WTC11 (cell line): ENCODE results near the gene SOX4. TPM values are rescaled to one million over a fixed set of nuclear protein-coding genes. Genes with fewer than 3 reads are reported as not detected.

Experiments used
- ATAC-seq: fragments of 200-7000 bp; cut with Tn5 transposase; 2 replicates; pipeline ENCODE4 v1.10.0; 2021; ENCODE audit warnings: mild to moderate bottlenecking, moderate library complexity
- CTCF ChIA-PET: fragments of 300-600 bp; sonication (Branson Sonifier 250); formaldehyde crosslinking; loops from one replicate; lab custom pipeline; 2021; ENCODE audit warnings: antibody characterized with exemption; lab: Charles Lee
- POLR2A ChIA-PET: fragments of 350-600 bp; sonication (Branson Sonifier 250); formaldehyde crosslinking; loops from one replicate; lab custom pipeline; 2021; ENCODE audit warnings: antibody characterized with exemption; lab: Charles Lee
- DNase-seq: peaks from one replicate; pipeline ENCODE4 v3.0.0; 2021; ENCODE audit warnings: low spot score
- H3K27ac Mint-ChIP-seq: 2 replicates; pipeline ENCODE4 v1.8.0; 2021; ENCODE audit warnings: mixed read lengths
- H3K27me3 Mint-ChIP-seq: 2 replicates; pipeline ENCODE4 v1.8.0; 2021; ENCODE audit warnings: low read depth, mild to moderate bottlenecking, moderate library complexity, mixed read lengths
- H3K36me3 Mint-ChIP-seq: 2 replicates; pipeline ENCODE4 v1.8.0; 2021; ENCODE audit warnings: mixed read lengths
- H3K4me1 Mint-ChIP-seq: 2 replicates; pipeline ENCODE4 v1.8.0; 2022; ENCODE audit warnings: mixed read lengths
- H3K4me3 Mint-ChIP-seq: 2 replicates; pipeline ENCODE4 v1.8.0; 2021; ENCODE audit warnings: mild to moderate bottlenecking, moderate library complexity, mixed read lengths
- H3K9me3 Mint-ChIP-seq: 2 replicates; pipeline ENCODE4 v1.8.0; 2021; ENCODE audit warnings: mixed read lengths
- ARID4B ChIP-seq: sonication (generic); formaldehyde crosslinking; IDR thresholded peaks from 2 replicates; pipeline ENCODE4 v1.8.0; 2023; ENCODE audit warnings: missing genetic modification reagents, mild to moderate bottlenecking, borderline replicate concordance
- ATF3 ChIP-seq: sonication (generic); formaldehyde crosslinking; conservative IDR thresholded peaks from 2 replicates; pipeline ENCODE4 v1.8.1; 2022; ENCODE audit warnings: mild to moderate bottlenecking, missing genetic modification reagents
- CREM ChIP-seq: sonication (generic); formaldehyde crosslinking; IDR thresholded peaks from 2 replicates; pipeline ENCODE4 v1.8.1; 2022; ENCODE audit warnings: mild to moderate bottlenecking, missing genetic modification reagents, moderate library complexity
- GTF2I ChIP-seq: fragments of 250-450 bp; sonication (Bioruptor Pico); conservative IDR thresholded peaks from 2 replicates; pipeline ENCODE4 v1.4.0; 2021; ENCODE audit warnings: mild to moderate bottlenecking
- JUN ChIP-seq: sonication (generic); formaldehyde crosslinking; IDR thresholded peaks from 2 replicates; pipeline ENCODE4 v1.8.0; 2023; ENCODE audit warnings: mild to moderate bottlenecking, missing genetic modification reagents
- KAT7 ChIP-seq: sonication (generic); formaldehyde crosslinking; IDR thresholded peaks from 2 replicates; pipeline ENCODE4 v1.8.1; 2023; ENCODE audit warnings: missing genetic modification reagents, mild to moderate bottlenecking, borderline replicate concordance
- SOX15 ChIP-seq: fragments of 250-450 bp; sonication (Bioruptor Pico); IDR thresholded peaks from 2 replicates; pipeline ENCODE4 v1.9.0; 2021; ENCODE audit warnings: mild to moderate bottlenecking
- TP53 ChIP-seq: sonication (generic); formaldehyde crosslinking; IDR thresholded peaks from 2 replicates; pipeline ENCODE4 v1.8.1; 2023; ENCODE audit warnings: mild to moderate bottlenecking, missing genetic modification reagents
- total RNA-seq: library from RNA; stranded (reverse); gene quantifications from 3 replicates; pipeline ENCODE4 v1.2.3, GENCODE V29; 2021
- TF ChIP-seq, protein P1 (sequence below): fragments of 250-450 bp; sonication (Bioruptor Pico); IDR thresholded peaks from 2 replicates; pipeline ENCODE4 v1.9.0; 2021; ENCODE audit warnings: mild to moderate bottlenecking
- TF ChIP-seq, protein P2 (sequence below): sonication (generic); formaldehyde crosslinking; IDR thresholded peaks from 2 replicates; pipeline ENCODE4 v1.8.1; 2023; ENCODE audit warnings: mild to moderate bottlenecking, missing genetic modification reagents, moderate library complexity
- TF ChIP-seq, protein P3 (sequence below): sonication (generic); formaldehyde crosslinking; IDR thresholded peaks from 2 replicates; pipeline ENCODE4 v1.8.0; 2023; ENCODE audit warnings: mild to moderate bottlenecking, missing genetic modification reagents
- TF ChIP-seq, protein P4 (sequence below): sonication (generic); formaldehyde crosslinking; IDR thresholded peaks from 2 replicates; pipeline ENCODE4 v1.8.0; 2023; ENCODE audit warnings: missing genetic modification reagents
- TF ChIP-seq, protein P5 (sequence below): sonication (generic); formaldehyde crosslinking; IDR thresholded peaks from 2 replicates; pipeline ENCODE4 v1.8.0; 2022; ENCODE audit warnings: mild to moderate bottlenecking, missing genetic modification reagents

Gene SOX4
- total RNA-seq, 1 experiment from 2014 or later: 182 TPM

GRCh38 chr6:21595285-21596144, 2.0 kb downstream of the SOX4 start (continued):
- TF ChIP-seq, protein P1, sequence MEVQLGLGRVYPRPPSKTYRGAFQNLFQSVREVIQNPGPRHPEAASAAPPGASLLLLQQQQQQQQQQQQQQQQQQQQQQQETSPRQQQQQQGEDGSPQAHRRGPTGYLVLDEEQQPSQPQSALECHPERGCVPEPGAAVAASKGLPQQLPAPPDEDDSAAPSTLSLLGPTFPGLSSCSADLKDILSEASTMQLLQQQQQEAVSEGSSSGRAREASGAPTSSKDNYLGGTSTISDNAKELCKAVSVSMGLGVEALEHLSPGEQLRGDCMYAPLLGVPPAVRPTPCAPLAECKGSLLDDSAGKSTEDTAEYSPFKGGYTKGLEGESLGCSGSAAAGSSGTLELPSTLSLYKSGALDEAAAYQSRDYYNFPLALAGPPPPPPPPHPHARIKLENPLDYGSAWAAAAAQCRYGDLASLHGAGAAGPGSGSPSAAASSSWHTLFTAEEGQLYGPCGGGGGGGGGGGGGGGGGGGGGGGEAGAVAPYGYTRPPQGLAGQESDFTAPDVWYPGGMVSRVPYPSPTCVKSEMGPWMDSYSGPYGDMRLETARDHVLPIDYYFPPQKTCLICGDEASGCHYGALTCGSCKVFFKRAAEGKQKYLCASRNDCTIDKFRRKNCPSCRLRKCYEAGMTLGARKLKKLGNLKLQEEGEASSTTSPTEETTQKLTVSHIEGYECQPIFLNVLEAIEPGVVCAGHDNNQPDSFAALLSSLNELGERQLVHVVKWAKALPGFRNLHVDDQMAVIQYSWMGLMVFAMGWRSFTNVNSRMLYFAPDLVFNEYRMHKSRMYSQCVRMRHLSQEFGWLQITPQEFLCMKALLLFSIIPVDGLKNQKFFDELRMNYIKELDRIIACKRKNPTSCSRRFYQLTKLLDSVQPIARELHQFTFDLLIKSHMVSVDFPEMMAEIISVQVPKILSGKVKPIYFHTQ (CRISPR knock-in tag): no peak
- TF ChIP-seq JUN (CRISPR knock-in tag) (peak; percentile 15; the same call in 1 of the 2 replicates), KAT7 (CRISPR knock-in tag) (peak; percentile 88; the same call in 1 of the 2 replicates), CREM (CRISPR knock-in tag) (peak; percentile 71), TP53 (CRISPR knock-in tag) (peak; percentile 75; the same call in 1 of the 2 replicates)
- TF ChIP-seq, protein P2, sequence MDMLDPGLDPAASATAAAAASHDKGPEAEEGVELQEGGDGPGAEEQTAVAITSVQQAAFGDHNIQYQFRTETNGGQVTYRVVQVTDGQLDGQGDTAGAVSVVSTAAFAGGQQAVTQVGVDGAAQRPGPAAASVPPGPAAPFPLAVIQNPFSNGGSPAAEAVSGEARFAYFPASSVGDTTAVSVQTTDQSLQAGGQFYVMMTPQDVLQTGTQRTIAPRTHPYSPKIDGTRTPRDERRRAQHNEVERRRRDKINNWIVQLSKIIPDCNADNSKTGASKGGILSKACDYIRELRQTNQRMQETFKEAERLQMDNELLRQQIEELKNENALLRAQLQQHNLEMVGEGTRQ (CRISPR knock-in tag): no peak

DNA sequence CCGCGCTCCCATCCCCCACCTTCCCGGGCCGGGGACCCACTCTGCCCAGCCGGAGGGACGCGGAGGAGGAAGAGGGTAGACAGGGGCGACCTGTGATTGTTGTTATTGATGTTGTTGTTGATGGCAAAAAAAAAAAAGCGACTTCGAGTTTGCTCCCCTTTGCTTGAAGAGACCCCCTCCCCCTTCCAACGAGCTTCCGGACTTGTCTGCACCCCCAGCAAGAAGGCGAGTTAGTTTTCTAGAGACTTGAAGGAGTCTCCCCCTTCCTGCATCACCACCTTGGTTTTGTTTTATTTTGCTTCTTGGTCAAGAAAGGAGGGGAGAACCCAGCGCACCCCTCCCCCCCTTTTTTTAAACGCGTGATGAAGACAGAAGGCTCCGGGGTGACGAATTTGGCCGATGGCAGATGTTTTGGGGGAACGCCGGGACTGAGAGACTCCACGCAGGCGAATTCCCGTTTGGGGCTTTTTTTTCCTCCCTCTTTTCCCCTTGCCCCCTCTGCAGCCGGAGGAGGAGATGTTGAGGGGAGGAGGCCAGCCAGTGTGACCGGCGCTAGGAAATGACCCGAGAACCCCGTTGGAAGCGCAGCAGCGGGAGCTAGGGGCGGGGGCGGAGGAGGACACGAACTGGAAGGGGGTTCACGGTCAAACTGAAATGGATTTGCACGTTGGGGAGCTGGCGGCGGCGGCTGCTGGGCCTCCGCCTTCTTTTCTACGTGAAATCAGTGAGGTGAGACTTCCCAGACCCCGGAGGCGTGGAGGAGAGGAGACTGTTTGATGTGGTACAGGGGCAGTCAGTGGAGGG, 2.8 kb downstream of the SOX4 start:
- Mint-ChIP-seq H3K27ac (peak overlapping the region; percentile 94), H3K4me3 (peak overlapping the region; percentile 97), H3K4me1 (peaks cover 30% of the 10 kb centered on the region), H3K9me3 (no peaks in the 10 kb centered on the region), H3K27me3 (no peaks in the 10 kb centered on the region; the same call in 1 of the 2 replicates), H3K36me3 (peaks cover 40% of the 10 kb centered on the region)
- POLR2A ChIA-PET: interaction anchor here (0.7 to 4.7 kb wide), 5 partner anchors 9 to 343 kb away, joined by 3 to 81 read pairs (median 3); no protein-coding TSS in a partner anchor
- no peak for TF ChIP-seq JUN (CRISPR knock-in tag)
- TF ChIP-seq, protein P3, sequence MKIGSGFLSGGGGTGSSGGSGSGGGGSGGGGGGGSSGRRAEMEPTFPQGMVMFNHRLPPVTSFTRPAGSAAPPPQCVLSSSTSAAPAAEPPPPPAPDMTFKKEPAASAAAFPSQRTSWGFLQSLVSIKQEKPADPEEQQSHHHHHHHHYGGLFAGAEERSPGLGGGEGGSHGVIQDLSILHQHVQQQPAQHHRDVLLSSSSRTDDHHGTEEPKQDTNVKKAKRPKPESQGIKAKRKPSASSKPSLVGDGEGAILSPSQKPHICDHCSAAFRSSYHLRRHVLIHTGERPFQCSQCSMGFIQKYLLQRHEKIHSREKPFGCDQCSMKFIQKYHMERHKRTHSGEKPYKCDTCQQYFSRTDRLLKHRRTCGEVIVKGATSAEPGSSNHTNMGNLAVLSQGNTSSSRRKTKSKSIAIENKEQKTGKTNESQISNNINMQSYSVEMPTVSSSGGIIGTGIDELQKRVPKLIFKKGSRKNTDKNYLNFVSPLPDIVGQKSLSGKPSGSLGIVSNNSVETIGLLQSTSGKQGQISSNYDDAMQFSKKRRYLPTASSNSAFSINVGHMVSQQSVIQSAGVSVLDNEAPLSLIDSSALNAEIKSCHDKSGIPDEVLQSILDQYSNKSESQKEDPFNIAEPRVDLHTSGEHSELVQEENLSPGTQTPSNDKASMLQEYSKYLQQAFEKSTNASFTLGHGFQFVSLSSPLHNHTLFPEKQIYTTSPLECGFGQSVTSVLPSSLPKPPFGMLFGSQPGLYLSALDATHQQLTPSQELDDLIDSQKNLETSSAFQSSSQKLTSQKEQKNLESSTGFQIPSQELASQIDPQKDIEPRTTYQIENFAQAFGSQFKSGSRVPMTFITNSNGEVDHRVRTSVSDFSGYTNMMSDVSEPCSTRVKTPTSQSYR (CRISPR knock-in tag): peak; percentile 12; the same call in 1 of the 2 replicates
- peak; percentile 10 for ATAC-seq
- CTCF ChIA-PET: interaction anchor here (0.6 to 1.7 kb wide), 10 partner anchors 9 to 1141 kb away, joined by 3 to 7 read pairs (median 3); no protein-coding TSS in a partner anchor
- DNase-seq: peak; percentile 60

GRCh38 chr6:21596949-21597682, 3.6 kb downstream of the SOX4 start:
- no peaks in the 10 kb centered on the region for H3K9me3 Mint-ChIP-seq
- CTCF ChIA-PET: interaction anchor here (0.6 to 1.7 kb wide), 9 partner anchors 9 to 1140 kb away, joined by 3 to 7 read pairs (median 4); no protein-coding TSS in a partner anchor
- H3K27ac Mint-ChIP-seq: peak overlapping the region; percentile 96
- peaks cover 40% of the 10 kb centered on the region for H3K36me3 Mint-ChIP-seq
- peaks cover 38% of the 10 kb centered on the region for H3K4me1 Mint-ChIP-seq
- H3K4me3 Mint-ChIP-seq: peak overlapping the region; percentile 97
- H3K27me3 Mint-ChIP-seq: no peaks in the 10 kb centered on the region; the same call in 1 of the 2 replicates
- POLR2A ChIA-PET: interaction anchor here (0.7 to 4.7 kb wide), 5 partner anchors 9 to 343 kb away, joined by 3 to 81 read pairs (median 3); no protein-coding TSS in a partner anchor
- DNase-seq (no peak), ATAC-seq (no peak)
- no peak for TF ChIP-seq SOX15 (CRISPR knock-in tag)
- TF ChIP-seq GTF2I (CRISPR knock-in tag): no peak
- TF ChIP-seq ARID4B: no peak
- no peak for TF ChIP-seq ATF3 (CRISPR knock-in tag)
- TF ChIP-seq, protein P4, sequence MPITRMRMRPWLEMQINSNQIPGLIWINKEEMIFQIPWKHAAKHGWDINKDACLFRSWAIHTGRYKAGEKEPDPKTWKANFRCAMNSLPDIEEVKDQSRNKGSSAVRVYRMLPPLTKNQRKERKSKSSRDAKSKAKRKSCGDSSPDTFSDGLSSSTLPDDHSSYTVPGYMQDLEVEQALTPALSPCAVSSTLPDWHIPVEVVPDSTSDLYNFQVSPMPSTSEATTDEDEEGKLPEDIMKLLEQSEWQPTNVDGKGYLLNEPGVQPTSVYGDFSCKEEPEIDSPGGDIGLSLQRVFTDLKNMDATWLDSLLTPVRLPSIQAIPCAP (CRISPR knock-in tag): no peak
- TF ChIP-seq, protein P5, sequence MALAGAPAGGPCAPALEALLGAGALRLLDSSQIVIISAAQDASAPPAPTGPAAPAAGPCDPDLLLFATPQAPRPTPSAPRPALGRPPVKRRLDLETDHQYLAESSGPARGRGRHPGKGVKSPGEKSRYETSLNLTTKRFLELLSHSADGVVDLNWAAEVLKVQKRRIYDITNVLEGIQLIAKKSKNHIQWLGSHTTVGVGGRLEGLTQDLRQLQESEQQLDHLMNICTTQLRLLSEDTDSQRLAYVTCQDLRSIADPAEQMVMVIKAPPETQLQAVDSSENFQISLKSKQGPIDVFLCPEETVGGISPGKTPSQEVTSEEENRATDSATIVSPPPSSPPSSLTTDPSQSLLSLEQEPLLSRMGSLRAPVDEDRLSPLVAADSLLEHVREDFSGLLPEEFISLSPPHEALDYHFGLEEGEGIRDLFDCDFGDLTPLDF (CRISPR knock-in tag): no peak
